GM18507 (cell line): ENCODE measurements around the gene ZDHHC1.

ENCODE experiments used
- DNase-seq: peaks from one replicate; pipeline ENCODE4 v3.0.0; 2011; ENCODE audit warnings: low read depth; ENCODE audit not compliant: insufficient read length; ENCODE audit errors: extremely low spot score
- FAIRE-seq: peaks from 2 replicates; lab custom pipeline; 2011; peaks lifted over from hg19 to GRCh38; lab: Jason Lieb, UNC

Gene ZDHHC1

DNA sequence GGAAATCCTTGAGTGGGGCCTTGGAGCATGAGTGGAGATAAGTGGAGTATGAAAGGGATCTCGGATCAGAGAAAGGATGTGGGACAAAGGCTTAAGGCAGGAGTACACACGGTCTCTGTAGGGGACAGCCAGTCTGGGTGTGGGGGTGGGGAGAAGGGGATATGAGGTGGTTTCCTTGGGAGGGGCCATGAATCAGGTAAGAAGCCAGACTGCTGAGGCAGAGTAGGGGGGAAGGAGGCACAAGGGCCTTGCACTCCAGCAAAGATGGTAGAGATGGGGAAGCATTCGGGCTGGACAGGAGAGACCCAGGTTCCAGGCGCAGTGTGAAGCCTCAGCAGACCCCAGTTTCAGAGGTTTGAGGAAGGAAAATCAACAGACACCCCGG lies 16.2 kb upstream of the ZDHHC1 start:
- DNase-seq (no peak), FAIRE-seq (no peak)

GRCh38 chr16:67431775-67432505 lies 15.7 kb upstream of the ZDHHC1 start:
- DNase-seq (no peak), FAIRE-seq (no peak)

GRCh38 chr16:67430977-67431774 lies 14.9 kb upstream of the ZDHHC1 start, which contains the start of gene HSD11B2:
TSS of gene HSD11B2 (plus strand) at chr16:67431121. CDS start at chr16:67431249, 128 bp downstream.
- DNase-seq (no peak), FAIRE-seq (no peak)

GRCh38 chr16:67430504-67430976 lies 14.3 kb upstream of the ZDHHC1 start:
- no peak for DNase-seq
- no peak for FAIRE-seq

DNA sequence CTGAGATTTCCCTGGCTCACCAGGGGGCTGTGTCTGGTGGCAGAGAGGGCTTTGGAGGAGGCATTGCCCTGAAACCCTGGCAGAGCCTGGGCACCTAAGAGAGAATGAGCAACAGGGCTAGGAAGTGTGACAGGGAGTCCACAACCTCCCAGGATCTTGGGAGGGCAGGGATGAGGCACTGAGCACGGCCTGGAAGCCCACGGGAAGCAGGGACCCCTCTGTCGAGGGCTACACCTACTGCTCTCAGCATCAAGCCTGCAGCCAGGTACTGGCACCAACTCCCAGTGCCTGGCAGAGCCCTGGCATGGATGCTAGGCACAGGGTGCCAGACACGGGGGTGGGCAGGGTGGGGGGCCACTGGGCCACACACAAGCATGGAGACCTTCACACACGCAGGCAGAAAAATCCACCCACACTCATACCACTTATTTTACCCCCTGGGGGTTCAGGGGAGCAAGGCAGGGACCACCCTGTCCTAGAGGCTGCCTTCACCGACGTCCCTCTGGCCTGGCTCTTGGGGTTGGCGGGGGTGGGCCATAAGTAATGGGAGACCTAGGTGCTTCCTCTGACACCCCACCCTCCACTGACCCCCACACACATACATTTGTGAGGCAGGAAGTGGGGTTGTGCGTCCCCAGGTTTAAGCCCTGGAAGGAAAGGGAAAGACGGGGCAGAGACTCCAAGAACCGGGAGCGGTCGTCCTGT lies 13.7 kb upstream of the ZDHHC1 start:
- DNase-seq (no peak), FAIRE-seq (no peak)

- no peak for DNase-seq
Observed at GRCh38 chr16:67429053-67429798, 12.9 kb upstream of the ZDHHC1 start.

DNA sequence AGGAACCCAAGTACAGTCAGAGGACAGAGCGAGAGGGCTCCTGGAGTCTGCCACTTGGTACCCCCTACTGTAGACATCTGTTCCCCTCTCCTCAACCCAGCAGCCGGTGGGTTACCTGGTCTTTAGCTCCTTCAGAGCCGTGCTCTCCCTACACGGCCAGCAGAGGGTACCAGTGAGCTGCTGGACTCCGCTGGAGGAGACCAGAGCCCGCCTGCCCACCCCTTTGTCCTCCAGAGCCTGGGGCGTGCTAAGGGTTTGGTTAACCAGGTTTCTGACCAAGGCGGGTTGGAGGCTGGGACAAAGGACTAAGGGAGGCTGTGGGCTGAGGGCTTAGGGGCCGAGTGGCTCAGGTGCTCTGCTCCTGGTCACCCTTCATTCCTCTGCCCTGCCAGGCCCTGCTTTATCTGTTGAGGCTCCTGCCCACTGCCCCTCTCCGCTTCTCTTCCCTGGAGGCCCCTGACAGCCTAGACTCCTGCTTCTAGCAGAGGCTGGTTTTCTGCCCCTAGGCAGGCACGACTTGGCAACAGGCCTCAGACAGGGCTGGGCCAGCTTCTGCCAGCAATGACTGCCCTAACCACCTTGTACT lies 12.0 kb upstream of the ZDHHC1 start:
- FAIRE-seq (peak; percentile 36), DNase-seq (peak; percentile 52)

More at GRCh38 chr16:67429053-67429798, 12.9 kb upstream of the ZDHHC1 start:
- FAIRE-seq = no peak

GRCh38 chr16:67426950-67427349 lies 10.7 kb upstream of the ZDHHC1 start:
- DNase-seq (no peak), FAIRE-seq (no peak)

DNA sequence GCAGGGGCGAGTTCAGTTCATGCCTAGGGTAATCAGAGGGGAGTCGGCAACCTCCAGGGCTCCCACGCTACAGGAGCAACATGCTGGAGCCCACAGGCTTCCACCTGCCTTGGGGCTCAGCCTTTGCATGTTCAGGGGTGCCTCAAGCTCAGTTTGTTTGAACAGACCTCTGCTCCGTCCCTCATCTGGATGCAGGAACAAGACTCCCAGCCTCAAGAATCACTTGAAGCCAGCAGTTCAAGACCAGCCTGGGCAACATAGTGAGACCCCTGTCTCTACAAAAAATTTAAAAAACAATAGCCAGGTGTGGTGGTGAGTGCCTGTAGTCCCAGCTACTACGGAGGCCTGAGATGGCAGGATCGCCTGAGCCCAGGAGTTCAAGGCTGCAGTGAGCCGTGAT lies 9.7 kb upstream of the ZDHHC1 start:
- no peak for FAIRE-seq
- no peak for DNase-seq

- no peak for DNase-seq
- no peak for FAIRE-seq
Observed at GRCh38 chr16:67425580-67425979, 9.3 kb upstream of the ZDHHC1 start.

GRCh38 chr16:67425061-67425460 lies 8.8 kb upstream of the ZDHHC1 start:
- DNase-seq = no peak
- no peak for FAIRE-seq

DNA sequence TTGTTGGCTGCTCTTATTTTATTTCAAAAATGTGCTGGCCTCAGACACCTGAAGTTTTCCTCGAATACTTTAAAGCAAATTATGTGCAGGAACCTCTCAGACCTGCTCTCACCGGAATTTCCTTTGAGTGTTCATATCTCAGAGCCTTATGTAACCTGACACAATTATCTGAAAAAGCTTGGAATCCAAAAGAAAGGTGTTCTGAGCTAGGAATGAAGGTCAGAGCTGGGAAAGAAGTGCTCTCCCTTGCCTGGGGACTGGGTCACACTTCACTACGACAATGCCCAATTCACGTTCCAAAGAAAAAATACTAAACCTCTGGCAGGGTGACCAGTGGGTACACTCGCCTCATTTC lies 8.0 kb upstream of the ZDHHC1 start:
- DNase-seq (no peak), FAIRE-seq (no peak)

- DNase-seq = no peak
- FAIRE-seq = no peak
Observed at GRCh38 chr16:67423611-67424260, 7.5 kb upstream of the ZDHHC1 start.

DNA sequence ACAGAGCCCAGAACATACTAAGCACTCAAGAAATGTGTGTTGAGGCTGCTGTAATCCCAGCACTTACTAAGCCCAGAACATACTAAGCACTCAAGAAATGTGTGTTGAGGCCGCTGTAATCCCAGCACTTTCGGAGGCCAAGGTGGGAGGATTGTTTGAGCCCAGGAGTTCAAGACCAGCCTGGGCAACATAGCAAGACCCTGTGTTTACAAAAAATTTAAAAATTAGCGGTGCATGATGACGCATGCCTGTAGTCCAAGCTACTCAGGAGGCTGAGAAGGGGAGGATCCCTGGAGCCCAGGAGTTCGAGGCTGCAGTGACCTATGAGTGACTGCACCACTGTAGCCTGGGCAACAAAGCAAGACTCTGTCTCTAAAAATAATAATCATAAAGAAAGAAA lies 6.7 kb upstream of the ZDHHC1 start:
- DNase-seq = no peak
- FAIRE-seq = no peak

- no peak for FAIRE-seq
- no peak for DNase-seq
Observed at GRCh38 chr16:67421030-67421429, 4.8 kb upstream of the ZDHHC1 start.

DNA sequence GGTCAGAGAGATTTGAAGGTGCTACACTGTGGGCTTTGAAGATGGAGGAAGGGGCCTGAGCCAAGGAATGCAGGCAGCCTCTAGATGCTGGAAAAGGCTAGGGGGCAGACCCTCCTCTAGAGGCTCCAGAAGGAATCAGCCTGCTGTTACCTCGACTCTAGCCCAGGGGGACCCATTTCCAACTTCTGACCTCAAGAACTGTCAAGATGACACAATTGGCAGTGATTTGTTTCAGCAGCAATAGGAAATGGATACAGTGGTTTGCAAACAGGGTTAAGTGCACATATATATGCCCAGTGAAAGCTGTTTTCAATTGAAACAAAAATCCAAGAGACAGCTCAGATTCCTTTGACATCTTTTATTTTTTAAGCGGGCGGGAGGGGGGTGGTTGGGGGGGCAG lies 3.7 kb upstream of the ZDHHC1 start:
- no peak for FAIRE-seq
- DNase-seq = no peak

GRCh38 chr16:67419502-67419901 lies 3.2 kb upstream of the ZDHHC1 start:
- FAIRE-seq (no peak), DNase-seq (no peak)

DNA sequence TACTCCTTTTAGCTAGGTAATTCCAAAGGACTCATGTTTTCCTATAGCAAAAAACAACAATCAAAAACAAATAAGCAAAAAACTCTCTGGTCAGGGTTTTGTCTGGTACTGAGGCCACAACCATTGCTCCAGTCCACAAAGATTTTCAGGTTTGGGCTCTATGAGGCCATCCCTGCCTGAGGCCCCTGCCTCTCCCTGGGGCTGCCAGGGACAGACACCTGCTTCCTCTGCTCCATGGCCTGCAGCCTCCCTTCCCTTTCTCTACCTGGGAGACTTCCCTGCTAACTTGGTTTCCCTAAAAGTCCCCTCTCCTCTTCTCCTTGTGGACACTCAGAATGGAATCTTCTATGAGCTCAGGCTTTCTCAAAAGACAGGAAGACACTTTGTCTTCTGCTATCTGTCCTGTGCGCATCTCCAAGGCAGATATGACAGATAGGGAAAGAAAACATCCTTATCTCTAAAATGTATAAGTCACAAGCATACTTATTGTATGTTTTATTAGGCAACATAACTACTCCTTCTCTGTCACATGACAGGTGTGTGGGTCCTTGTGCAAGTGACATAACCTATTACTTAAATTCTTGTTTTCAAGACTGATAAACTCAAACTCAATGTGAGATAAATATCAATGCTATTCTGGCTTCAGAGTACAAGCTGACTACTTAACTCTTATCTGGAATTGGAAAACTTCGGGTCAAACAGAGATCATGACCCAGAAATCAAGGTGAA lies 1.2 kb upstream of the ZDHHC1 start:
- no peak for DNase-seq
- no peak for FAIRE-seq
